ENCODE data around the gene FAM83B.

Gene FAM83B

GRCh38 chr6:54896302-54896701 is 49.7 kb downstream of the FAM83B start:
- no peak for TF ChIP-seq CTCF (conservative IDR thresholded peaks at IDR 0.05; ENCODE audit: control insufficient read depth, insufficient read depth, low read depth, low read length)
- no peak for DNase-seq (ENCODE audit: low read depth)

GRCh38 chr6:54897462-54898189 is 51.1 kb downstream of the FAM83B start:
- DNase-seq (ENCODE audit: low read depth): no peak
- H3K4me3 ChIP-seq (ENCODE audit: control insufficient read depth, low read depth, low read length): no peak overlapping the region
- TF ChIP-seq CTCF (conservative IDR thresholded peaks at IDR 0.05; ENCODE audit: control insufficient read depth, insufficient read depth, low read depth, low read length): no peak

More at GRCh38 chr6:54896302-54896701, 49.7 kb downstream of the FAM83B start:
- H3K4me3 ChIP-seq (ENCODE audit: control insufficient read depth, low read depth, low read length): no peak overlapping the region

DNA sequence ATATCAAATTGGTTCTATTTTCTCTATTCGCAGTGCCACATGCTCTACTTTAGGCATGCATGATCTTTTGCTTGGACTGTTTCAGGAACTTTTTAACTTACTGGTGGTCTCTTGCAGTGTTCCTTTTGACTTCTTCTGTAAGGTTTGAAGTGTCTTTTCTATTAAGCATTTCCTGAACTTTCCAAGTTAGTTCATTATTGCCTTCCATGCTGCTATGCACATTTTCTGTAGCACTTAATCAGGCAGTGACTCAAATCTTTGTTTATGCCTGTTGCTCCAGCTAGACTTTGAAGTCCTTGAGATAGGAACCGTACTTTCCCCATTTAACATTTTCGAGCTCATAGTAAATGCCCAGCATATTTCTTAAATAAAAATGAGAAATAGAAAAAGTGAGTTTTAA is 52.2 kb downstream of the FAM83B start:
- no peak for DNase-seq (ENCODE audit: low read depth)
- no peak for TF ChIP-seq CTCF (conservative IDR thresholded peaks at IDR 0.05; ENCODE audit: control insufficient read depth, insufficient read depth, low read depth, low read length)
- no peak overlapping the region for H3K4me3 ChIP-seq (ENCODE audit: control insufficient read depth, low read depth, low read length)

GRCh38 chr6:54899442-54899841 is 52.9 kb downstream of the FAM83B start:
- no peak for DNase-seq (ENCODE audit: low read depth)
- no peak for TF ChIP-seq CTCF (conservative IDR thresholded peaks at IDR 0.05; ENCODE audit: control insufficient read depth, insufficient read depth, low read depth, low read length)
- no peak overlapping the region for H3K4me3 ChIP-seq (ENCODE audit: control insufficient read depth, low read depth, low read length)

DNA sequence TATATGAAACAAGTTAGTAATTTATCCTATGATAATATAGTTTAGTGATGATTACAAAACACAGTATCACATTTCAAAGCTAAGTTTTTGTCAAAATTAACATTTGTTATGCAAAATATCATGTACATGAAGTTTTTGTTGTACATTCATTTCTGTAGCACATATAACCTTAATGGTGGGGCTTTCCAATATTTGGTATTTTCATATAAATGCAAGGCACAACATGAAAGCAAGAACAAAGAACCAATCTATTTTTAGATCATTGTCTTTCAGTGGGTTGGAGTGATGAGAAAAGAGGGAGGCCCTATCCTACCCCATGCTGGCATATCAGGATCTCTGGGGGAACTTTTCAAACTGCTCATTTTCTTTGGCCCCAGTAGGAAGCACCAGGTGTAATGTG is 53.4 kb downstream of the FAM83B start:
- no peak for DNase-seq (ENCODE audit: low read depth)
- no peak for TF ChIP-seq CTCF (conservative IDR thresholded peaks at IDR 0.05; ENCODE audit: control insufficient read depth, insufficient read depth, low read depth, low read length)

GRCh38 chr6:54900666-54901065 is 54.1 kb downstream of the FAM83B start:
- no peak for TF ChIP-seq CTCF (conservative IDR thresholded peaks at IDR 0.05; ENCODE audit: control insufficient read depth, insufficient read depth, low read depth, low read length)
- H3K4me3 ChIP-seq (ENCODE audit: control insufficient read depth, low read depth, low read length): no peak overlapping the region
- DNase-seq (ENCODE audit: low read depth): no peak

More for the DNA sequence above, 53.4 kb downstream of the FAM83B start:
- H3K4me3 ChIP-seq (ENCODE audit: control insufficient read depth, low read depth, low read length): no peak overlapping the region
